NT2/D1 (cell line): ENCODE results near the gene B9D1.

Experiments
- YY1 ChIP-seq: IDR thresholded peaks from 2 replicates; pipeline ENCODE4 v1.6.1; 2011; ENCODE audit not compliant: insufficient read length, insufficient read depth
- ZNF274 ChIP-seq: IDR thresholded peaks from 2 replicates; pipeline ENCODE4 v1.6.1; 2011; ENCODE audit warnings: mild to moderate bottlenecking, low read depth, low read length

DNA sequence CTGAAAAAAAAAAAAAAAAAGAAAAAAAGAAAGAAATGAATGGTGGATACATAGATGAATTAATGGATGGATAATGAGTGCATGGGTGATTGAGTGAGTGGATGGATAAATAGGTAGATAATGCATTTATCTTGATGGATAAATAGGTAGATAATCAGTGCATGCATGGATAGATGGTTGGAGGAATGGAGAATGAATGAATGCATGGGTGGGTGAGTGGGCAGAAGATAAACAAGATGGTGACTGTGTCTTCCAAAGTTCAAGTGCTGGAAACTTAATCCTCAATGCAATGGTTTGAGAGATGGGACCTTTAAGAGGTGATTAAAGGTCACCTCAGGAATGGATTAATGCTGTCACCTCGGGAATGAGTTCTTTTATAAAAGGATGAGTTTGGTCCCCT lies 41.7 kb upstream of the B9D1 start:
- TF ChIP-seq YY1 = no peak
- TF ChIP-seq ZNF274 = no peak
